GM19328 (cell line): Measurements from ENCODE around the gene TTC7B.

Source experiments
- ATAC-seq: cut with Tn5 transposase; IDR thresholded peaks from one replicate; pipeline ENCODE4 v1.9.1; 2021; ENCODE audit warnings: mild to moderate bottlenecking, moderate library complexity; ENCODE audit not compliant: unreplicated experiment

Gene TTC7B

DNA sequence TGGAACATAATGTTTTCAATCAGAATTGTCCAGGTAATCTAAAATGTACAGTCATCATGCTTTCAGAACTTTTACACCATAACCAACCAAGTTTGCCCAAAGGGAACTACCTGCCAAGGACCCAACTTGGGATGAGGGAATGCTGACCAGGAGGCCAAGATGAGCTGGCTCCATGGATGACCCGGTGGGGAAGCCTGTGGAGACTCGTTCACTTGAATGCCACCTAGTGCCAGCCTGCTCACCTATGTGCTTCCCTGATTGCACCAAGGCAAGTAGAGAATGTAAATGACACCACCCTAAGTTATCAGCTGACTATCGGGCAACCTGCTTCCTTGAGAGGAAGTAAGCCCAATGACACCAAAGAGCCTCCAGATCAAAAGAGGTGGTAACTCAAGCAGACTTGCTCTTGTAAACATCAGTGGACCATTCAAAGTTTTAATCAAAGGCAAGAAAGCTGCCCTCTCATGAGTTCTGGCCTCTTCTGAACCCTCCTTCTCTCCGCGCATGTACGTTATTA lies 137.3 kb downstream of the TTC7B start:
- no peak for ATAC-seq

DNA sequence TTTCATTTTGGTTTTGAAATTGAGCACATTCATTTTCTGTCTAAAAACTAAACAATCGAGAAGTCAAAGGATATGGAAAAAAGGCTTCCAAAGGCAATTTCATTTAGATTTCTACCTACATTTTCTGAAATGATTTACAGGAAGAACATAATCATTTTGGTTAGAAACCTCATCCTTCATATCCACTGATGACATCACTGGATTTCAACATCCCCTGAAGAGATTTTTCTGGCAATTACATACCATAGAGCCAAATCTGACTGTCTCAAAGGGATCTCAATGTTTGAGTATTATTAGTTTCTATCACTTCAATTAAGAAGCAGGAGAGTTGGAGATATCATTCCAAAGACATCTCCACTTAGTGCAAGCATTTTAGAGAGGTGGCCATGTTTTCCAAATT lies 137.8 kb downstream of the TTC7B start:
- no peak for ATAC-seq

DNA sequence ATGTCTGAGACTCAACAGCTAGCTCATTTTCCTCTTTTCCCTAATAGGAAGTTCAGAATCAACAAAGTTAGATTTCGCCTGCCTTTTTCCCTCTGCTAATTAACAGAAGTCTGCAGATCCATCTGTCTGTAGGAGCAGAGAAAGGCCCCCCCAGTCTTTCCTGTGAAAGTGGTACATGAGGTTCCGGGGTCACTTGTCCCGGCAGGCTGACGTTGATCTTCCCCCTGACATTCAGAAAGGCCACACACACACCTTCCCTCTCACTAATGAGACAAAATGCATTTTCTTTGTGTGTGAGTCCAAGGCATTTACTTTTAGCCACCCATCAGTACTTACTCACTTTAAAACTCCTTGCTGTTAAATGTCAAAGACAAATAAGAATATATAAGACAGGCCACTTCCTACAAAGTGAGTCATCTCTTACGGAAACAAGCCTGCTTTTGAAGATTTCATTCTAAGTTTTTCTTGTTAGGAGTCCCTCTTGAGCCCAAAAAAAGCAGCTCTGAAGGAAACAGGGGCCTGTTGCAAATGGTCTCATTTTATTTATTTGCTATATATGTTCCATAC lies 138.7 kb downstream of the TTC7B start:
- no peak for ATAC-seq

DNA sequence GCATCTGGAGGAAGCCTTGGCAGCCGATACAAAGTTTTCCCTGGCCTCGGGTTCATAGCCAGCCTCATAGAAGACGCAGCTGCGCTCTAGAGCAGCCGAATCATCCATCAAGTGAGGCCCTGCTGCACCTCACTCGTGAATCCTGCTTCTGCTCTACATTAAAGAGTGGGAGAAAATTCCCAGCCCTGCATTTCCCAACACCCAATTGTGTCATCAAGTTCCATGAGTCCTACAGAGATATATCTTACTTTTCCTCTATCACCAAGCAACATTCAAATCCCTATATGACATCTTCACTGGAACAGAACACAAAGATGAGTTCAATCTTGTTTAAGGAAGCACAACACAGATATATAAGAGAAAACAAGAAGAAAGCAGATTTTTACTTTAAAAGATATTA lies 139.3 kb downstream of the TTC7B start:
- ATAC-seq = no peak

DNA sequence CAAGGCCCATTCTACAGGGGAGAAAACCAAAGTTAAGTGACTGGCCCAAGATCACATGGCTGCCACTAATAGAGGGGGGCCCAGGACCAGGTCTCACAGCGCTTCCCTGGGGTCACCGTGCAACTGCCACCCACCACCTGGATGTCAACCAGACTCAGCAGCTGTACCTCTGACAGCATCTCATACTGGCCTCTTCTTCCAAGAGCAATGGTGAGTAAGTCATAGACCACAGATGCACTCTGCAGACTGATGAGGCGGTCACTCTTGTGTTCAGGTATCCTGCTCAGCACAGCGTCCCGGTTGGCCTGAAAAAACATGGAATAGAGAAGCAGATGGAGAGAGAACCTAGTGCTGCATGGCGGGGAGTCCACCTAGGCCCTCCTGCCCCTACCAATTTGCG lies 139.9 kb downstream of the TTC7B start:
- ATAC-seq = no peak

DNA sequence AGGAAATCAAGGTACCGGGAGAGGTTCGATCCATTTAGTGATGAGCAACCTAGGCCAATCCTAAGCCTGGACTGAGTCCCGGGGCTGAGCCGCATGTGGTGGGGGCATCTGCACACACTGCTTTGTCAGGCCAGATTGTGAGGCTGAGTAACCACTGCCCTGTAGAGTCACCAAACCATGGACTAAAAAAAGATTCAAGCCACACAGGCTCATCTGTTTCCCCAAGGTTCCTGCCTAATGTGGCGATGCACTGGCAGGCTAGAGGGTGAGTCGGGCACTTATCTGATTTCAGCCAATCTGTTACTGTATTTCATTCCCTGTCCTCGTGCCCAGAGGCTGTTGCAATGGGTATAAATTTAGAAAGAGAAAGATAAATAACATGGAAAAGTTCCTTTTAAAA lies 140.8 kb downstream of the TTC7B start:
- ATAC-seq = no peak

DNA sequence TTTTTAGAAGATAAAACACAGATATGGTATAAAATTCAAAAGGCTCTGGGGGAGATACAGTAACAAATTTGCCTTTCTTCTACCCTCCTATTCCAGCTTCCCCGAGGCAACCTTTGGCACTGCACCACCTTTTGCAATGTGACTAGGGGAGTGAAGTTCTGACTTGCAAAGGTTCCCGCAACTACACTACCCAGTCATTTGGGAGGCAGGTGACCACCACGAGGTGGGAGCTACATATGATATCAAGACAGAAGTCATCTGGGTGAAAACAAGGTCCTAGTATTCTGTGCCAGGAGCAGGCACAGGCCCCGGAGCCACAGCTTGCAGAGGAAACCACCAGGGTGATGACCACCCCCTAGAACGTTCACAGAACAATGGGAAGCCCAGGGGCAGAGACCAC lies 141.5 kb downstream of the TTC7B start:
- ATAC-seq = no peak

DNA sequence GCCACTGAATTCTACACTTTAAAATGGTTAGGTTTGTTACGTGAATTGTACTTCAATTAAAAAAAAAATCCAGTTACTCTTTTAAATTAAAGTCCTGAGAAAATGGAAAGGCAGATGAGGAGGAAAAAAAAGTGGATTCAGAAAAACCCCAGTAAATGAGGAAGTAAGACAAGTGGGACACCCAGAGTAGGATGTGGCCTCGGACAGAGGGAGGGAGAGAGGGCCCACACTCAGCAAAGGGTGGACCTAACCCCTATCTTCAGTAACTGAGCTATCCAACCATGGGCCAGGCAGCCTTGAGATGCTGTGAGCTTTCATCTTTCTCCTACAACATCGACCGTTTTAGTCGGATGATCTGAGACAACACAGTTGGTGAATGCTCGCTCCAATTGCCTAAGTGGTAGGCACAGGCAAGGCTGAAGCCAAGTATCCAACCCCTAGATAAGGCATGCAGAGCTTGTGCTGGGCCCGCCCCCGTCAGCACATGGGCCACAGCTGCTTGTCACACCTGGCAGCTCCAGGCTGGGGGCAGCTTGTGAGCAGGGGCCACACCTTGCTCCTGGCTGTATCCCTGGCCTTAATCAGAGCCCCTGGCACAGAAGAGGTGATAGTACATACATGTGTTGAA lies 142.1 kb downstream of the TTC7B start:
- no peak for ATAC-seq

DNA sequence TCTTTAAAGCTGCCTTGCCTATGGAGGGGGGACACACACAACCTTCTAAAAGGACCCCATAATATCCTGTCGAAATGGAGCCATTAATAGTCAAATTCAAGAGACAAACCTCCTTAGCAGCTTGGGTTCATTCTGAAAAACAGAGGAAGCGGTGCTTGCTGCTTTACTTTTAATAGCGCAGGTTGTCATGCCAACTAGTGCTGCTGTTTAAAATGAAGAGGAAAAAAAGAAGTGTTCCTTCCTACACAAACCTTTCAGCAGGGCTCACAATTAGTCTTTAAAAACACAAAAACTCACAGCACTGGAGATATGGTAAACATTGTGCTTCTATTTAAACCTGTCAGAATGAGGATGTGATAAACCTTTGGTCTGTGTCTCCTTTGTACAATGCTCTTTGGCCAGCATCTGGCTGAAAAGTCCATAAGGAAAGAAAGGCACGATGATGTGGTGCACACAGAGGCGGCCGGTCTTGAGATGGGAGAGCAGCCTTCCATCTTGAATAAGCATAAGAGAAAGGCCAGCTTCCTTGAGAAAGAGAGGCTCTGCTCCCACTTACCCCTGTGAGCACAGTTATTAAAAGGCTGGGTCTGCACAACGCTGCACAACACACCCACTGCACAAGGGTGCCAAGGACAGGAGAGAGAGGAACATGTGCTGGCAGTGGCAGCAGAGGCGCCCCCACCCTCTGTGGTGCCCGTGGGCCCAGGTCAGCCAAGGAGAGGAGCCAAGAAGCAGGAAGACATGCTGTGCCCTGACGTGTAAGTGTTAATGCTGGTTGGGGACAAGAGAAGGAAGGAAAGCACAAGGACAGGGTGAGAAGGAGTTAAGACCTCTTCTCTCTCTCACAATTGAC lies 144.6 kb downstream of the TTC7B start:
- ATAC-seq = no peak

DNA sequence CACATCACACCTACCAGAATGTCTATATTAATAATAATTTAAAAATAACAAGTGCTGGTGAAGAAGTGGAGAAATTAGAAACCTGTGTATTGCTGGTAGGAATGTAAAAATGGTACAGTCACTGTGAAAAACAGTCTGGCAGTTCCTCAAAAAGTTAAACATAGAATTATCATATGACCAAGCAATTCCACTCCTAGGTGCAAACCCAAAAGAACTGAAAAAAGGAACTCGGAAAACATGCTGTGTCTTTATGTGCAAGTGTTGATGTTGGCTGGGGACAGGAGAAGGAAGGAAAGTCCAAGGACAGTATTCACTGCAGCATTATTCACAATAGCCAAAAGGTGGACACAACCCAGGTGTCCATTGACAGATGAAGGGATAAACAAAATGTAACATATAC lies 146.5 kb downstream of the TTC7B start:
- ATAC-seq = no peak

DNA sequence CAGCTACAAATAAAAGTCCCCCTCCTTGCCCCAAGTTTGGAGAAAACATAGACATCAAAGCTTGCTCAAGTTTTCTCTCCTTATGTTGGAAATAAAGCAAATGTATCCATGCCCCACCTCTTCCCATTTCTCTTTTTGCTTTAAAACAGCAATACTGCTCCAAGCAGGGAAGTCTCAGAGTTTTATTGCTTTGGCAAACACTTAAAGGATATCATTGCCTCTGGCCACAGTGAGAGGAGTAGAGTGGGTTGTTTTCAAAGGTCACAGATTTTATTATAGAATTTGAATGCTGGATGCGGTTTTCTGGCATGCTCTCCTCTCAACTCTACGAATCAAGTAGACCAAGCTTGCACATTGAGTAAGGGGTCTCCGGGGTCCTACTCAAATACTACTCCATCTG lies 149.7 kb downstream of the TTC7B start:
- no peak for ATAC-seq

DNA sequence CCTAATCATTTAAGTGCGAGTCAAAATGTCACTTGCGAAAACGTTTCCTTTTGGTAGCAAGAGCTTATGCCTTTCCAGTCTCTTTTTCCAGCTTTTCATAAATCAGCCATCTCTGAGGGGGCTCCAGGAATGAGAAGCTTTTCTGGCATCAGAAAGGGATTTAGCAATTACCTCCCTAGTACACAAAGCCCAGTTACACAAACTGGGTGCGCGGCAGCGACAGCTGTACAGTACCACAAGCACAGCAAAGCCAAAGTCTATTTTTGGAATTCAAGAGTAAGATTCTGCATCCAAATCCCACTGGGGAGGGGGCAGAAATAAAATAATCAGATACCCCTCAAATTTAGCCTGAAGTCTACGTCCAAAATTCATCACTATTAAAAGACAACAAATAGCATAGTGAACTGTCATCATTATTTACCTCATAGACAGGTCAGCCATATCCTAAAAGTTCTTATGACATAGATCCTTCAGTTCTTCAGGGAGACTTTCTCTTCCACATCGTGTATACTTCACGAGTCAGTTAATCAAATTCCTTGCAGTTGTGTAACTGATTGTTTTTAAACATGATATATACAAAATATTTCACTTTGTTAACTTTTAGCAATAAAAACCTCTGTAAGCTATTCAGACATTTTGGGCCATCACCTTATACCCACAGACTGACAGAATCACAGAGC lies 150.8 kb downstream of the TTC7B start:
- ATAC-seq = no peak

DNA sequence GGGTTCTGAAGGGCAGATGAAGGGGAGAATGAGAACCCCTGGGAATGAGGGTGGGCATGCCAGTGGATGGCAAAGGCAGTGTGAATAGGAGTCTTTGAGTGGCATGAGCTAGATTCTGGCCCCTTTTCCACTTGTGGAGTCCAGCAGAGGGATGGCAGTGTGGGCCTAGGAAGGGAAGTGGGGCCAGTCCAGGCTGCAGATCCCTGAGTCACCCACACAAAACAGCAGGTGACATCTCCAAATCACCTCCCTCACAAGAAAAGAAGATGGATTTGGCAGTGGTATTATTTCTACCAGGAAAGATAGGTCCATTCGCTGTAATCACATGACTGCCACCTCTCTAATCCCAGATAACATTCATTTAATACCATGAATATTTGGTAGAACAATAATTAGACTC lies 151.3 kb downstream of the TTC7B start:
- ATAC-seq = no peak

DNA sequence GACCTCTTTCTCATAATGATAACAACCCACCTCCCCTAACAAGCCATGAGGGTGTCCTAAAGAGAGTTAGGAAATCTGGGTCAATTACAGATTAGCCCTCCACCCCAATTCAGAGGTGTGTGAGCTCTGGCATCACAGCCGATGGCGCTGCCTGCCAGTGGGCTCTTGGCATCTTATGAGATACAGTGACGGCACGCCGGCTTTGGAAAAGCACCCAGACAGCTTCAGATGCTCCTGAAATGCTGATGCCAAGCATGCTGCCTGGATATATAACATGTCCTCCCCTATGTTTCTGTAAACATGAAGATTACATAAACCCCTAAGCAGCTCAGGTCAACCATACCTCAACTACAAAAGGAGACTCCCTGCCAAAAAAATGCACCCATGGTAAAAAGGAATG lies 152.6 kb downstream of the TTC7B start:
- ATAC-seq = no peak

DNA sequence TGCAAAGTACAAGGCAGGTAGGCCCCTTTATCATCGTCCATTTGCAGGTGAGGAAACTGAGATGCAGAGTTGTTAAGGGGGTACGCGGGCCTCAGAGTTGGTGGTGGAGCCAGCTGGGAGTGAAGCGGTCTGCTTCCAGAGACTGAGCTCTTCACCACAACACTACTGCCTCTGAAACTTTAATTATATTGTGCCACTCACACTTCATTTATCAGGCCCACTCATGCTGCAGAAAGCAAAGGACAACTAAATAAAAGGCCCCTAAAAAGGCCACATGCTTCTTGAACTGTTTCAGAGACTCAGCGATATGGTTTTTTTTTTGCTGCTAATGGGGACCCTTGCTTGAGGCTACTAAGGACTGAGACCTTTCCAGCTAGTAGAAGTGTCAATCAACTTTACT lies 153.1 kb downstream of the TTC7B start:
- no peak for ATAC-seq

DNA sequence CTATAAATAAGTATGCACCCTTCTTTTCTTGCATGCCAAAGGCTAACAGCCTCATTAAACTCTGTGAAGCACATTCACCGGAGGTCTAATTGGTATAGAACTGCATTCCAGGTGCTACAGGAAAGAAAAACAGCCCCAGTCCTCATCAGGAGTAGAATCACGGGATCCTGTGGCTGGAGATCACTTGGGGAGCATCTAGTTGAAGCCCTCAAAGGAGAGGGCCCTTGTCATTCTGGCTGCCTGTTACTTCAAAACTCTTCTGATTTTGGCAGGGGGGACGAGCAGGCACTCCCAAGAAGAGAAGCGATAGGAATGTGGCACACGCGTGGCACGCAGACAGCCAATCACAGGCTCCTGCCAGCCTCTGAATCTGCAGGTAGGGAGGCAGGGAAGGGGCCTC lies 154.4 kb downstream of the TTC7B start:
- ATAC-seq = no peak

DNA sequence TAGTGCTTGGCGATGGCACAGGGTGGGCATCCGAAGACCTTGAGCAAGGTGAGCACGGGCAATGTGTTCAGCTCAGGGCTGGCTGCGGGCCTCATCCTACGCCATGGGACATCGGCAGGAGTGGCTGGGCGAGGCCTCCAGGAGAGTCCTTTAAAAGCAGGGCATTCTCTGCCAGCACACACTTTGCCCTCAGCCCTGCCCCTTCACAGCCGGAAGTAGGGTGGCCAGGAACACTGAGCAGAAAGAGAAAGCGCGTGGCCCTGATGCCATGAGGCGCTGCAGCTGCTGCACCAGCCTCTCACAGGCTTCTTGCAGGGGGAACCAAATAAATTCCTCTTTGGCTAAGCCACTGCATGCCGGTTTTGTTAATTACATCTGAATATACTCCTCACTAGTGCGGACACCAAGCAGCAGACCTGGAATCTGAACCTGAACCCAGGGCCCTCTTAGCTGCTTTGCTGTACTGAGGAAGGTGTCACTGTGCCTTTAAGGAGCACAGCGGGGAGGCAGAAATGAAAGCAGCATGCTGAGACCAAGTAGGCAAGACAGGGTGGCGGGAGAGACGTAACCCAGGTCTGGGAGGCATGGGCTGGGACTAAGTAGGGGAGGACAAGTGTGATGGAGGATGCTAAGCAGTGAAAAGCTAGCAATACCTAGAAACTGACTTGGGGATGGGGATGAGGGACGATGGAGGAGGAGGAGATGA lies 155.2 kb downstream of the TTC7B start:
- ATAC-seq = no peak

DNA sequence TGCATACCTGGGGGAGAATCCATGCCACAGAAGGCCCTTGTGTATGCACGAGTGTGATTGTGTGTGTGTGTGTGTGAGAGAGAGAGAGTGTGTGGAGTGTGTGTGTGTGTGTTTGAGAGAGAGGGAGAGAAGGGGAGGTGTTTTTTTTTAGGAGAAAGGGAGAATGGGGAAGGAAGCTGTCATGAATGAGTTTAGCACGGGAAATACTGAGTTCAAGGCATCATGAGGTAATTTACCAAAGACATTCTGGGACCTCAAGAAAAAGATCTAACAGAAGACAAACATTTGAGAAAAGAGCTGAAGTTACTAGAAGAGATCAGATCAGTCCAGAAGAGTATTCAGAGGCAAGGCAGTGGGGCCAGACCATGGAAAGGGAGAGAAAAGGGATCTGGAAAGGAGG lies 157.1 kb downstream of the TTC7B start:
- no peak for ATAC-seq

DNA sequence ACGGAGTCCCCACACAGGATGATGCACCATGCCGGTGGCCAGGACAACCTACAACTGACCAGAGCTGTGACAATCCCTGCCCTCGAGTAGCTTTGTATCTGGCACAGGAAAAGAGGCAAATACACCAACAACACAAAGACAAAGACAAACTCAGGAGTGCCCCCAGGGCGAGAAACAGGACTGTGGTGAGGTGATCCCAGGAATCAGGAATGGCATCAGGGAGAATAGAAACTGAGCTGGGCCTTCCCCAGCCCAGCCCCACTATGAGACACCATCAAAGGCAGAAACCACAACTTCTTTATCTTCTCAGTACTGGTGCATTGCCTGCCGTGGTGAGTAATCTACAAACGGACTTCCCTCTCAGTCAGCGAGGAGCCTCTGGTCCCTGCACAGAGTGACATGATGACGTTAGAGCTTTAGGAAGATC lies 157.7 kb downstream of the TTC7B start:
- ATAC-seq = no peak

DNA sequence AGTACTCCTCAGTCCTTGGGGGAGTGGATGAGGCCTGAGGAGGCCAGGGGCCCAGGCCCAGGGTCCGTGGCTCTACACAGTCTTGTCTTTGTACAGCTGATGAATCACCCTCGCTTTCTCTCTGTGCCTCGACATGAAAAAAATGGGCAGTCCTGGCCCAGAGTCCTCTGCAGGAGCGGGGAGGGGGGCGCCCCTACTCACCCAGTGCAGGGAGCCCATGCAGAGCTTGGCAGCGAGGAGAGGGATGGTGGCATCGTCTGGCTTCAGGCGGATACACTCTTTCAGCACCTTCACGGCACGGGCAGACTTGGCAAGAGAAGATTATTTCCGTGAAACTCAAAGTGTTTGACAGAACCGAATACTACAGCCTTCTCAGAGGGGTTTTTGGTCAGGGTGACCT lies 159.3 kb downstream of the TTC7B start:
- ATAC-seq = no peak

DNA sequence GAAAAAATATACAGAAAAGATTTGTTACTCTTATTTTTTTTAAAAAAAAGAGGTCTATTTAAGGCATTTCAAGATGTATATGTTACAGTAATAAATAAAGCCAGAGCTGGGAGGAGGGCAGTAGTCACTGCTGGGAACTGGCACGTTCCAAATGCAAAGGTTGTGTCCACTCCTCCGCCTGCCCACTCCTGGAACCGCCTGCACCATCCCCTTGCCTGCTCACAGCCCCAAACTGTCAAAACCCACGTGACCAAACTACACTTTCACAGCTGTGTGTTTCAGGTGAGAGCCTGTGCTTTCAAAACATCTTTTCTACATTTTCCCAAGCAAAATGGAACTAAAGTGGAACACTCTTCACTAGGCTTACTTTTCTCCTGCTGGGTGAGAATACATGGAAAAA lies 160.4 kb downstream of the TTC7B start:
- ATAC-seq = no peak
